Measurements from ENCODE around the gene CELA3B.

Gene CELA3B

GRCh38 chr1:22038036-22038435, 61.2 kb downstream of the CELA3B start:
- H3K4me3 ChIP-seq (ENCODE audit: low read length) = no peak overlapping the region
- DNase-seq (ENCODE audit: low read depth) = no peak
- TF ChIP-seq CTCF (conservative IDR thresholded peaks at IDR 0.05; ENCODE audit: low read length) = no peak

Measured in AG10803 (cell line).